T1000 (cell line): ENCODE measurements around the gene MX1.

ENCODE experiments used
- DNase-seq: peaks from one replicate; lab custom pipeline; 2025; ENCODE audit warnings: mixed read lengths; lab: John Stamatoyannopoulos, UW

The MX1 gene

DNA sequence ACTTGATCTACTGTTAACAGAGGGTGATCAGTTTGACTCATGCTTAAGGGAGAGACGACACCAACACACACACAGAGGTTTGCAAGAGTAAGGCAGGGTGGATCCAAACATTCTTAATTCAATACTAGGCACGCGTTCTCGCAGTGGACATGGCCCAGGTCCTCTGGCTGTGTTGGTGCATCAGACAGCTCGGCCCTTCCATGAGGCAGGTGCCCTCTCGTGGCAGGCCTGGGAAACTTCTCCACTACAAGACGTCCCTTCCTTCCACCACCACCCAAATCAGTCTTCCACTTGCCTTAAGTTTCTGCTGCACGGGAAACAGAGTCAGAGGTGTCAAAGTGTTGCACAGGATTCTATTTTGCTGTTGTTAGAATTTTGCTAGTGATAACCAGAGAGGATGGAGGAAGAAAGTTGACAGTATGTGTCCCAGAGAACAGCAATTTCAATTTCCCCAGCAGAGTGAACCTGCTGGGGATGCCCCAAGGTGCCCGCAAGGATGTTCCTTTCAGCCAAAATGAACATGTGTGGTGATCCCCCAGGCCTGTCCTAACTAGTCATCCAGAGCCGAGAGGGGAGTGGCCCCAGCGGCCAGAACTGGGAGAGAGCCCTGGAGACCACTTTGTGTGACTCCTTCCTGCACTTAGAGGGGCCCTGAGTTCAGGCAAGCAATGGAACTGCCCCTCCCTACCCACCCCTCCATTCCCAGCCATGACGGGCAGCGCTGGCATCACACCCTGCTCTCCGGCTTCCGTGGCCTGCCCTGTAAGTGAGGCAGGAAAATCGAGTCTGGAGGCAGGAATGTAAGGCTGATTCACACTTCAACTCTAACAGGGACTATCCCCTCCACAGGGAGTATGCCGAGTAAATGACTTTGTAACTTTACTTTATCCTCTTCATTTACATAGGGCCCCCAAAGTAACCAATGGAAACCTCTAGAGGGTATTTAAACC, 34.8 kb downstream of the MX1 start:
- DNase-seq: no peak

- DNase-seq: no peak
These were observed 39.2 kb downstream of the MX1 start for GRCh38 chr21:41465176-41465781.

GRCh38 chr21:41466024-41466820, 40.2 kb downstream of the MX1 start:
- no peak for DNase-seq

- DNase-seq: no peak
These were observed 44.0 kb downstream of the MX1 start for GRCh38 chr21:41470054-41470453.

GRCh38 chr21:41472753-41473548, 46.9 kb downstream of the MX1 start:
- no peak for DNase-seq

GRCh38 chr21:41475714-41476420, 49.8 kb downstream of the MX1 start:
- no peak for DNase-seq

DNA sequence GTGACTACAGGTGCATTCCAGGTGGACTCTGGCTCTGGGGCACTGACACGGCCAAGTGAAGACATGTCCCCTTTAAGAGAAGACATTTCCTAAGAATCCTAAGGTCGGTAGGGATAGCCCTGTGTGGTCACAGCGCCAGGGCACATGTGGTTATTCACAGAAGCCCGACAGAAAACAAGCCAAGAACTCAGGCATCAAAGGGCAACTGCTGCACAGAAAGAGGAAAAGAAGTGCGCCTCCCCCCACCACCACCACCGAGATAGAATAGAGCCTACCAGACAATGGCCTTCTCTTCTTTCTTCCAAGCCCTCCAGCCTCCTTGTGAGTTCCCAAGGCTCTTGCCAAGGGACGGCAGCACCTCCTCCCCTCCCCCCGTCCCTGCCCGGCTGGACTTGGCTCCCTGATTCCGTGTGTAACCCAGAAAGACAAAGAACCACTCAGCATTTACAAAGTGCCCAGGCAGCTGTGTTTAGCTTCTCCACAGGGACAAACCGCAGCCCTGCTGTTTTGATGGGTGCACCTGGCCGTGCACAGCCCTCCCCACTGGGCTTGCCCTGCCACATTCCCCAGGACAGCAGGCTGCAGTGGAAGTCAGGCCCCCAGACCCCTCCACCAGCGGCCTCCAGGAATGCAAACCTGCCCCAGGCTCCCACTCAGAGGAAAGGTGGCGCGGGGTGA, 51.7 kb downstream of the MX1 start:
- no peak for DNase-seq

DNA sequence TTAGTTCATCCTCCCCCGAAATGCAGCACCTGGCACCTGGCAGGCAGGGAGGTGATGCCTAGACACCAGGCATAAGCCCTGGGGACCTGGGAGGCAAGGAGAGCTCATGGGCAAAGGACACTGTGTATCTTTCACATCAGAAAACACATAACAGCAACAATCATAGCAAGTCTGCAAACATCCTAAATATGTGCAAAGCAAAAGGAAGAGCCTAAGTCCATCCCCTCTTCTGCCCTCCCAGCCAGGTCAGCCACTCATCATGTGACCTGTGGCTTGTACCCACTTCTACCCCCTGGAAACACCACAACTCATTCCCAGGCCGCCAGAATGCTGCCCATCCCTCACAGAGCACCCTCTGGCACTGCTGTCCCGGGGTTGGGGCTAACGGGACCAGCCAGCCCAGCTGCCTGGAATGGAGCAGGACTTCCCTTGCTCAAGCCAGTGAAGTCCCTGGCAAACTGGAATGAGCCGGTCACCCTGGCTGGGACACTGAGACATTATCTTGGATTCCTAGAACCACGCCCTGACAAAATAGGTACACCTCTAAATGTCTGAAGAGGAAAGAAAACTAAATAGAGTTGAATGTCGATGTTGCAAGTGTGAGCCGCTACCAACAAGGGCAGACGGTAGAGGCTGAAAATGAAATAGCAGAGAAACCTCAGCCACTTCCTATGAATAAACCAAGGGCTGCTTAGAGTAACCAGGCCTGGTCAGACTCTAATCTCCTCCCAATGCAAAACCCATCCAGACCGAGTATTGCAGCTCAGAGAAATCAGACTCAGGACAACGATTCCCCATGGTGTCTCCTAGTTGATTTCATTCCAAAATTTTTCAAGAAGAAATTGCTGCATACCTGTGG, 52.5 kb downstream of the MX1 start:
- no peak for DNase-seq

GRCh38 chr21:41479686-41480085, 53.6 kb downstream of the MX1 start:
- no peak for DNase-seq

DNA sequence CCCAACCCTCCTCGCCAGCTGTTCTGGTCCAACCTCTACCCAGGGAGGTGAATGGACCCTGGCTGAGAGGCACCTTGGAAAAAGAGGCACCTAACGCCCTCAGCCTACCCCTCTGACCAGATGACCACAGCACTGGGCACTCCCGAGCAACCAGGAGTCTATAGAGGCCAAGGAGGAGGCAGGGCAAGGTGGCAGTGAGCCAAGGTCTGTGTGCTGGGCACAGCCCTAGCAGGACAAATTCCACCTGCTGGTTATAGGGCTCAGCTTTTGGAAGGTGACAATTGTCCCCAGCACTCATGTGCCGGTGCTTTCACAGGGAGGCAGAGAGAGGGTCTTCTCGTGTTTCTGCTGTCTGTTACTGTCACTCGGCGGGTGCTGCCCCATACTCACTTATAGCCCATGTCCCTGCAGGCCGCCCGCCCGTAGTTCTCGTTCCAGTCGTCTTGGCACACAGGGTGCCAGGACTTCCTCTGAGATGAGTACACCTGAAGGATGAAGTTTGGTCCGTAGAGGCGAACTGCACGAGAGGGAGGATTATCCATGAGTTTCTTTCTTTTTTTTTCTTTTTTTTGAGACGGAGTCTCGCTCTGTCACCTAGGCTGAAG, 54.1 kb downstream of the MX1 start:
- no peak for DNase-seq

- DNase-seq: no peak
These were observed 55.2 kb downstream of the MX1 start for GRCh38 chr21:41481191-41481590.

DNA sequence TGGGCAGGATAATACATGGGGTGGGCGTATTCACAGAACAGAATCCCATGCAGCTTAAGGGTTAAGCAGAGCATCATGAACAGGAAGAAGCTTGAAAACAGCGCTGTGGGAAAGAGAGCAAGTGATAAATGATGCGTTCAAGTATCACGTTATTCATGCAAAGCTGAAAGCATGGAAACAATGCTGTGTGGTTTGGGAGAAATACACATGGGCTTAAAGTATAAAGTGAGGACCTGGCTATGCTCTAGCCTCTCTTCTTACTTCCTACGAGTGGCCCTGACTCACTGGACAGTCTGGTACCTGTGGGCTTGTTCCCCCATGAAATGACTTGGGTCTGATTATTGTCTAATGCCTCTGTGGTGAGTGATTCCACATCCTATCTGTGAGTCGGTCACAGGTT, 56.3 kb downstream of the MX1 start:
- no peak for DNase-seq

DNA sequence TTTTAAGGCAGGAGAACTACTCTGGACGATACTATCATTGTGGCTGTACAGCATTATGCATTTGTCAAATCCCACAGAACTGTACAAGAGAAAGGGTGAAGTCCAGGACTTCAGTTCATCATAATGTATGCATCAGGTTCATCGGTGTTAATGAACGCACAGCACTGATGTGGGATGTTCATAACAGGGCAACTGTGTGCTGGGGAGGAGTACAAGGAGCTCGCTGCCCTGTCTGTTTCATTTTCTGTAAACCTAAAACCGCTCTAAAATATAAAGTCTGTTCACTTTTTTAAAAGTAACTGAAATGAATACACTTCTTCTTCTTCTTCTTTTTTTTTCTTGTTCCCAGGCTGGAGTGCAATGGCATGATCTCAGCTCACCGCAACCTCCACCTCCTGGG, 56.9 kb downstream of the MX1 start:
- DNase-seq: no peak

DNA sequence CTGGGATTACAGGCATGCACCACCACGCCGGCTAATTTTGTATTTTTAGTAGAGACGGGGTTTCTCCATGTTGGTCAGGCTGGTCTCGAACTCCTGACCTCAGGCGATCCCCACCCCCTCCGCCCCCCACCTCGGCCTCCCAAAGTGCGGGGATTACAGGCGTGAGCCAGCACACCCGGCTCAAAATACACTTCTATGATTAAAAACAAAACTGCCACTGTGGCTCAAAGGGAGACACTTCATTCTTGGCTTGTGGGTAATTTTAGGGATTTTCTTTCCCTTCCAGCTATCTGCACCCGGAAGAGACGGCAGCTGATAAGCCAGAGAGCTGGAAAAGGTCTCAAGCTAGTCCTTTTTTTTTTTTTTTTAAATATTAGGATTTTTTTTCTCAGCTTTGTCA, 57.4 kb downstream of the MX1 start:
- DNase-seq: no peak

DNA sequence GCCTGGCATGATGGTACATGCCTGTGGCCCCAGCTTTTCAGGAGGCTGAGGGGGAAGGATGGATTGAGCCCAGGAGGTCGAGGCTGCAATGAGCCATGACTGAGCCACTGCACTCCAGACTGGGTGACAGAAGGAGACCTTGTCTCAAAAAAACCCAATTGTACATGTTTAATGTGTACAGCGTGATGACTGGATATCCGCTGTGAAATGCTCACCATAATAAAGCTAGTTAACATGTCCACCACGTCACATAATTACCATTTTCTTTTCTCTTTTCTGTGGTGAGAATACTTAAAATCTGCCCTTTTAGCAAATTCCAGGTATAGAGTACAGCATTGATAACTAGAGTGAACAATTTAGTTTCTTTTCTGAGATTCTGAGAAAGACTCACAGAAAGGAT, 57.9 kb downstream of the MX1 start:
- DNase-seq: no peak

DNA sequence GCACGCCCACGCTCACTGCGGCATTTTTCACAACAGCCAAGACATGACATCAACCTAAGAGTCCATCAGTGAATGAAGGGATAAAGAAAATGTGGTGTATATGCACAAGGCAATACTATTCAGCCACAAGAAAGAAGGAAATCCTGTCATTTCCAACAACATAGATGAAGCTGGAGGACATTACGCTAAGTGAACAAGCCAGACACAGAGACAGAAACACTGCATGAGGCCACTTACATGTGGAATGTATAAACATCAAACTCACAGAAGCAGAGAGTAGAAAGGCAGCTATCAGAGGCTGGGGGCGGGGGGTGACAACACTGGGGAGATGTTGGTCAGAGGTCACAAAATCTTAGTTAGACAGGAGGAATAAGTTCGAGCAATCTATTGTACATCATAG, 61.0 kb downstream of the MX1 start:
- no peak for DNase-seq

DNA sequence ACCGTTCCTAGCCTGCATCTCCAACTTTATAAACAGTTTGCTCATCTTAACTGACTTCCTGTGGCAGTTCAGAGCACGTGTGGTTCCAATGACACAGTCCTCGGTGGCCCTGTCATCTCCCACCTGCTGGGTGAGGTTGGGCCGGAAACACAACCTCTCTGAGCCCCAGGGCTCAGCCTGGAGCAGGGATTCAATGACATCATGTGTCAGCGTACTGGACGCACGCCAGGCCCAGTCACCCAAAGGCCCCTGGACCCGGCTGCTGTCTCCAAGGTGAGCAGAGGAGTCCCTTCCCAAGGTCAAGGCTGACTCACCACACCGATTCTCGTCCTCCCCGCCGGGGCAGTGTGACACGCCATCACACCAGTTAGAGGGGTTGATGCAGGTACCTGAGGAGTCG, 62.0 kb downstream of the MX1 start:
- no peak for DNase-seq

DNA sequence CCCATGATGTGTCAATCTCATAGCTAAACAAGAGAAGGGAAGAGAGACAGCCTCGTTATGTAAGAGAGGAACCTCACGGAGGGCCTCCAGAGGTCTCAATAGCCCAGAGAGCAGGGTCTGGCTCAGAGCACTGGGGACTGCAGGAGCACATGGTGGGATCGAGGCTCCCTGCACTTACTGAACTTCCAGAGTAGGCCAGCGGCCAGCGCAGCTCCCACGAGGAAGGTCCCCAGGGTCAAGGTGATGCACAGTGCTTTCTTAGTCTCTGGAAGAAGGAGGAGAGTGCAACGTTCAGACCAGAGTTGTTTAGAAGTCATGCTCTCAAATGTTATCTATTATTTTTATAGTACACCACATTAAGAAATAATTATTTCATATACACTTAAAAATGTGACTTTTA, 63.3 kb downstream of the MX1 start:
- no peak for DNase-seq

GRCh38 chr21:41490330-41490729, 64.3 kb downstream of the MX1 start:
- no peak for DNase-seq
